HAP-1 (cell line): ENCODE measurements around the gene SPATA45.

Experiments used
- DNase-seq, 2 experiments: peaks; one replicate each; pipeline ENCODE4 v3.0.0-alpha.2; 2016 to 2020; ENCODE audit warnings: low spot score in 2 of 2
- H3K27me3 ChIP-seq: fragments of 250-450 bp; sonication (Bioruptor Pico); 2 replicates; pipeline ENCODE4 v1.5.1; 2020; ENCODE audit warnings: low read depth, mild to moderate bottlenecking, moderate library complexity
- H3K36me3 ChIP-seq: fragments of 250-450 bp; sonication (Bioruptor Pico); replicated peaks from 2 replicates; pipeline ENCODE4 v1.5.1; 2020; ENCODE audit warnings: mild to moderate bottlenecking
- H3K4me1 ChIP-seq: fragments of 250-450 bp; sonication (Bioruptor Pico); 2 replicates; pipeline ENCODE4 v1.5.1; 2020; ENCODE audit warnings: mild to moderate bottlenecking
- H3K4me3 ChIP-seq: fragments of 250-450 bp; sonication (Bioruptor Pico); 2 replicates; pipeline ENCODE4 v1.5.1; 2020; ENCODE audit warnings: mild to moderate bottlenecking, moderate library complexity
- H3K9me3 ChIP-seq: fragments of 250-450 bp; sonication (Bioruptor Pico); 2 replicates; pipeline ENCODE4 v1.5.1; 2020; ENCODE audit warnings: mild to moderate bottlenecking, moderate library complexity
- in situ Hi-C: fragments of 300-500 bp; cut with MboI; formaldehyde crosslinking; loops from 3 replicates; pipeline ENCODE4 v1.14.3; 2020; ENCODE audit warnings: low sequenced_read_pairs, inconsistent platforms, mixed read lengths

SPATA45 gene

GRCh38 chr1:212781225-212781624 is 66.2 kb downstream of the SPATA45 start:
- in situ Hi-C loops, result no loop called here
- no peak for DNase-seq
- H3K4me1 ChIP-seq, result no peaks in the 10 kb centered on the region
- H3K27me3 ChIP-seq, result no peaks in the 10 kb centered on the region
- peaks cover 41% of the 10 kb centered on the region for H3K36me3 ChIP-seq
- no peak overlapping the region for H3K4me3 ChIP-seq
- H3K9me3 ChIP-seq, result no peaks in the 10 kb centered on the region

GRCh38 chr1:212780759-212781158 is 66.7 kb downstream of the SPATA45 start:
- DNase-seq, result no peak
- Histone ChIP-seq H3K36me3 (peaks cover 41% of the 10 kb centered on the region), H3K9me3 (no peaks in the 10 kb centered on the region), H3K4me3 (no peak overlapping the region), H3K4me1 (no peaks in the 10 kb centered on the region), H3K27me3 (no peaks in the 10 kb centered on the region)
- in situ Hi-C loops, result no loop called here
